GM21390 (cell line): ENCODE results near the gene TNPO3.
"Not testable (repeated sequence)": the region's sequence is repeated elsewhere in the genome, so short reads cannot be mapped to it uniquely, and the experiment has no call there.

Source experiments
- ATAC-seq: cut with Tn5 transposase; IDR thresholded peaks from one replicate; pipeline ENCODE4 v1.9.1; 2021; ENCODE audit not compliant: unreplicated experiment

Gene TNPO3

DNA sequence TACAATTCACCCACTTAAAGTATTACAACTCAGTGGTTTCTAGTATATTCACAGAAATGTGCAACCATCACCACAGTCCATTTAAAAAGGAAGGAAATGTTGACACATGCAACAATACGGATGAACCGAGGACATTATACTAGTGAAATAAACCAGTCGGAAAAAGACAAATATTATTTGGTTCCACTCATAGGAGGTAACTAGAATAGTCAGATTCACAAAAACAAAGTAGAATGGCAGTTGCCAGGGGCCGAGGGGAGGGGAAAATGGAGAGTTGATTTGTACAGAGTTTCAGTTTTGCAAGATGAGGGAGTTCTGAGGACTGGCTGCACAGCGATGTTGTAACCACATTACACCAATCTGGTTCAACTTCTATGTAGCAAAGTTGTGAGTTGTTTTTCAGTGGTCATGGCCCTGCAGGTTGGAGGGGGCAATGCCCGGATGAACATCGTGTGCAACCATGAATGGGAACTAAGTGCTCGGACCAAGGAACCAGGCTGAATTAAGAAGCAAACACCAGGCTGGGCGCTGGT, 17.6 kb upstream of the TNPO3 start:
- ATAC-seq = no peak

DNA sequence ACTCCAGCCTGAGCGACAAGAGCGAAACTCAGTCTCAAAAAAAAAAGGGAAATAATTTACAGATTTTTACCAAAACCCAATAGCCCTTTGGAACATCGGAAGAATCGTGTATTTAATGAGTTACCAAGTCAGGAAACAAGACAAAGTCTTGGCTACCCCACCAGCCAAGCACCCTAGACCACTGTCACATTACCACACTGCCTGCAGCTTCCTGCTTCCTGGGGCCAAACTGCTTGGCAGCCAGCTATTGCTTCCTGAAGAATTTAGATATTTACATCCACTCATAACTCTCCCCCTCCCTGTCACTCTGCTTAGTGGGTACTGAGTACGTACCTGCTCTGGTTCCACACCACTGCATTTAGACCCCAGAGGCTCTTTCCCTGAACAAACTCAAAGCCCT, 14.1 kb upstream of the TNPO3 start:
- no peak for ATAC-seq

DNA sequence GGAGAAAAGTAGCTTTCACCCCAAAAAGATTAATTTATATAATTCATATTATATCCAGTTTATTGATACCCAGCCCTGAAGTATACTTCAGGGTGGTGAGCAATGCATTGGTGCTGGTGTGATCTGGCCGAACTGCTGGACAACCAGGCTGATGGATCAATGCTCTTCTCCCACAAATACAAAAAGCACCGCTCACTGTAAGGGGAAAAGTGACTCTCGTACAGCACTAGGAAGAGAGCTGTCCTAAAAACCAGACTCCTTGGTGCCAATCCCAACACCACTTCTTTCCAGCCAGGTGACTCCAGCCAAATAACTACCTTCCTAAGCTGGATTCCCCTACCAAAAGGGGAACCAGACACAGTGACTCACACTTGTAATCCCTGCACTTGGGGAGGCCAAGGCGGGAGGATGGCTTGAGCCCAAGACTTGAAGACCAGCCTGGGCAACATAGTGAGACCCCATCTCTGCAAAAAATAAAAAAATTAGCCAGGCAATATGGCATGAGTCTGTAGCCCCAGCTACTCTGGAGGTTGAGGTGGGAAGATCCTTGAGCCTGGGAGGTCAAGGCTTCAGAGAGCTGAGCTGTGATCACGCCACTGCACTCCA, 13.1 kb upstream of the TNPO3 start:
- ATAC-seq = no peak

DNA sequence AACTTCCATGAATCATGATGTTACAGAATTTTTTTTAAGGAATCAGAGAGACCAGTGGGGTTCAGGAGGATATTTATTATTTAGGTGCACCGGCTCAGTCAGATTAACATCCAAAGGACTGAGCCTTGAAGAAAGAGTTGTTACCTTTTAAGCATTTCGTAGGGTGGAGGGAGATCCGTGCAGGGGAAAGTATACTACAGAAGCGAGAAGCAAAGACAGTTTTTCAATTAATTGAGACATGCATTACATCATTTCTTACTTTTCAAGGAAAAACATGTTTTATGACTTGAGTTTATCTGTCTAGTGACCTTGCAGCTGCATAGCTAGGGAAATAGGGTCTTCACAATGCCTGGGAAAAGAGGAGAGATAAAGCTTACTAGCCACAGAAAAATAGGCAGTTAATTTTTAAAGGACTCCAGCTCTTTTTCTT, 12.2 kb upstream of the TNPO3 start:
- not testable (repeated sequence) for ATAC-seq

DNA sequence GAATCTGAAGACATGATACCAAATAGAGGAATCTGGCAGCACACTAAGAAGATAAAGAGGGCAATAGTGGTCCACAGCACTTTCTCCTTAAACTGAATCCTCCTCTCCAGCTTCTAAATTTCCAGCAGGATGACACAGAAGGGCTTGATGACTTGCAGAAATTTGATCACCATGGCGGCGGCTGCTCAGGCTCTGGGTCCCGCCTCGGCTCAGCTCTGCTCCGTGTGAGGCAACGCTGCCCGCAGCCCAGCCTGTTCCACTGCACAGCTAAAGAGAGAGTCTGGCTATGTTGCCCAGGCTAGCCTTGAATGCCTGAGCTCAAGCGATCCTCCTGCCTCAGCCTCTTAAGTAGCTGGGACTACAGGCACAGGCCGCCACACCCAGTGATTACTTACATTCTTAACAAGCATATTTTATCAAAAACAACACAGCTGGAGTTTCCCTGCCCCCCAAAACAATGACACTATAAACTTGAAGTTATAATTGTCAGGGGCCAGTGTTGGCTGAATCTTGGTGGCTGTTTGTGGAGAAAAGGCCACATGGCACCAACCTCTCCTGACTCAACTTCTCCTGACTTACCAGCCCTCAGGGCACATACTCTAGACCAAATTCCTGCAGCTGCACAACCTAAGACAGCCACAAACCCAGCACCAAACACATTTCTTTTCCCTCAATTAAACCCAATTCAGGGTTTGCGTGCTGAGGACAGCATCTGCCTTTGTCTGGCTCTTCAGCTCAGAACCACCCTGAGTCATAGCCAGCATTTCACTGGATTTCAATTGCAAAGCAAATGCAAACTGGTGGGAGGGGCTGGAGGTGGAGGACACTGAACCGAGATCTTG, 11.6 kb upstream of the TNPO3 start:
- ATAC-seq = no peak

DNA sequence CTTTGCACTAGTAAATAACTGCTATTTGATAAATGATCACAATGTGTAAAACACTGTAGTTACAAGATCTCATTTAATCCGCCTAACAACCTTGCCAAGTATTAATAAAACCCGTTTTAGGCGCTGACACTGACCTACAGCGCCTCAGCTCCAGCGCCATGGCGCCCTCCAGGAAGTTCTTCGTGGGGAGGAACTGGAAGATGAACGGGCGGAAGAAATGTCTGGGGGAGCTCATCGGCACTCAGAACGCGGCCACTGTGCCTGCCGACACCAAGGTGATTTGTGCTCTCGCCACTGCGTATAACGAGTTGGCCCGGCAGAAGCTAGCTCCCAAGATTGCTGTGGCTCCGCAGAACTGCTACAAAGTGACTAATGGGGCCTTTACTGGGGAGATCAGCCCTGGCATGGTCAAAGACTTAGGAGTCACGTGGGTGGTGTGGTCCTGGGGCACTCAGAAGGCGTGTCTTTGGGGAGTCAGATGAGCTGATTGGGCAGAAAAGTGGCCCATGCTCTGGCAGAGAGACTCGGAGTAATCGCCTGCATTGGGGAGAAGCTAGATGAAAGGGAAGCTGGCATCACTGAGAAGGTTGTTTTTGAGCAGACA, 1.1 kb upstream of the TNPO3 start:
- ATAC-seq = no peak

DNA sequence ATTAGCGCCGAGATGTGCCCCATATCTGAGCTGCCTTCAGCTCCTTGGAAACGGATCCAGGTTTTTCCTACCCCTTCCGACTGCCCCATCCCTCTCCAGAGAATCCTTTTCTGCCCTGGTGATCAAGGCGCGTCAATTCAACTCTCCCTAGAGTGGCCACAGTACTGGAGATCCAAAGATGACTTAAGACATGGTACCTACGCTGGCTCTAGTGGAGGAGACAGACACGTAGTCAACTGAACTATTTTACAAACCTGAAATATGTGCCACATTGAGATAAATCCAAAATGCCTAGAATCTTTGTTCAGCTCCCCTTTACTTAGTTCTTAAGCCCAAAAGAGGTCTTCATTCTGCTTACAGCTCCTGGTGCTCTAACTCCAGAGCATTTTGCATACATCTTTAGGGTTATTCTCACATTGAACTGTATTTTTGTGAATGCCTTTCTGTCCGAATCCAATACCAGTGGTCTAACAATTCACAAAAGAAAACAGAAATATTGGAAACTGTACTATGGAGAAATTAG, 444 bp upstream of the TNPO3 start:
- peak; percentile 20 for ATAC-seq

DNA sequence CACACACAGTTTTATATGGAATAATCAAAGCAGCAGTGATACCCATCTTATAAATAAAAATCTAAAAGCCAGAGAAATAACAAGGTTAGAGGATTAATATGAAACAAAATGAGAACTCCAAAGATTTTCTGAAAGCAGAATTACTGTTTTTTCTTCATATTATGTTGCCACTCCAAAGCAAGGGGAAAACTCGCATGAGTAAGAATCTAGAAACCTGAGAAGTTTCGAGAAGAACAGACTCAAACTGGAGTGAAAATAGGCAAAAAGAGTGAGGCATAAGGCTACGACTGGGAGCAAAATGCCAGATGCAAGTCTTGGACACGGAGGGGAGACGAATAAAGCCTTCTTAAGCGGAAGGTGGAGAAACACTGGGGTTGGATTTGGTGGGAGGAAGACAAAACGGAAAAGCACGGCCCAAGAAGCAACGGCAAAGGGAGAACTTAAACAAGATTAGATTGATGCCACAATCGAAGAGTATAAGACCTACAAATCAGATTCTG, 923 bp downstream of the TNPO3 start:
- ATAC-seq = no peak

DNA sequence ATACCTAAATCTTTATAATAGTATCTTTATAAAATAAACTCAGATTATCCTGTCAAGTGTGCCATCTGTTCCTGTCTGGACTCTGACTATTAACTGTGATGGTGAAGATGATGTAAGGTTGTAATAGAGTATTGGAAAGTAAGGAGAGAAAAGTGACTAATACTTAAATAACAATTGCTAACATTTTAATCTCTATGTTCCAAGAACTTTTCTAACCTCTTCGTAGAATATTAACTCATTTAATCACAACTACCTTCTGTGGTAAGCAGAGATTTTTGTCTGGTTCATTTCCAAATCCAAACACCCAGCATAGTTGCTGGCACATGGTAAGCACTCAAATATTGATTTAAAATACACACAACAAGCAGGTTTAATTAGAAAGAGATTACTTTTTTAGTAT, 2.5 kb downstream of the TNPO3 start:
- ATAC-seq = no peak

DNA sequence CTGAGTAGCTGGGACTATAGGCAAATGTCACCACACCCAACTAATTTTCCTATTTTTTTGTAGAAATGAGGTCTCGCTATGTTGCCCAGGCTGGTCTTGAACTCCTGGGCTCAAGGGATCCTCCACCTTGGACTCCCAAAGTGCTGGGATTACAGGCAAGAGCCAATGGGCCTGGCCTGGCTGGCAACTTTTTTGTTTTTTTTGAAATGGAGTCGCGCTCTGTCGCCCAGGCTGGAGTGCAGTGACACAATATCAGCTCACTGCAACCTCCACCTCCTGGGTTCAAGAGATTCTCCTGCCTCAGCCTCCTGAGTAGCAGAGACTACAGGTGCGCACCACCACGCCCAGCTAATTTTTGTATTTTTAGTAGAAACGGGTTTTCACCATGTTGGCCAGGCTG, 3.5 kb downstream of the TNPO3 start:
- ATAC-seq = not testable (repeated sequence)

DNA sequence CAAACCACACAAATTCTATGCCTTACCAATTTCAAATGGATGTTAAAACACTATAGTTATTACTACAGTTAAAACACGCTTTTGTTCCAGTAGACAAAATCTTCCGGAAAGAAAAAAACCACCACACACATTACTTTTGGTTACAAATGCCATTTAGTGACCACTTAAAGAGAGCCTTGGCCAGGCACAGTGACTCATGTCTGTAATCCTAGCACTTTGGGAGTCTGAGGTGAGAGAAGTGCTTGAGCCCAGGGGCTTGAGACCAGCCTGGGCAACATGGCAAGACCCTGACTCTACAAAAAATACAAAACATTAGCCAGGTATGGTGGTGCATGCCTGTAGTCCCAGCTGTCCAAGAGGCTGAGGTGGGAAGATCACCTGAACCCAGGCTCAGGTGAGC, 7.2 kb downstream of the TNPO3 start:
- ATAC-seq = no peak

DNA sequence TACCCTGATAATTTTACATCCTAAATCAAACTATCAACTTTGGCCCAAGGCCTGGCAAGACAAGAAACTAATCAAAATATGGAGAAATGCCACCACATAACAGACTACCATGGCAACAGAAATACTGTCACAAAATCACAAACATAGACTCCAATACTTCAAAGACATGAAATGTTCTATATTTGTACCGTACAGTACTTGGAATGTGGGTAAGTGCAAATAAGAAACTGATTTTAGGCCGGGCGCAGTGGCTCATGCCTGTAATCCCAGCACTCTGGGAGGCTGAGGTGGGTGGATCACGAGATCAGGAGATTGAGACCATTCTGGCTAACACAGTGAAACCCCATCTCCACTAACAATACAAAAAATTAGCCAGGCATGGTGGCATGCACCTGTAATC, 9.2 kb downstream of the TNPO3 start:
- no peak for ATAC-seq

DNA sequence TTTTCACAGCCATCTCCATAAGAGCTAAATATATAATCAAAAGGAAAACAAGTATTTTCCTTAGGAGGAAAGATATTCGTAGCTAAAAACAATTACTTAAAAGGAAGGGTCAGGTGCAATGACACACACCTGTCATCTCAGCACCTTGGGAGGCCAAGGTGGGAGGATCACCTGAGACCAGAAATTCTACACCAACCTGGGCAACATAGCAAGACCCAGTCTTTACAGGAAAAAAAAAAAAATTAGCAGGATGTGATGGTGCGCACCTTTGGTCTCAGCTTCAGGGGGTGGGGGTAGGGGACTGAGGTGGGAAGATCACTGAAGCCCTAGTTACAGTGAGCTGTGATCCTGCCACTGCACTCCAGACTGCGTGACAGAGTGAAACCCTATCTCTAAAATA, 11.9 kb downstream of the TNPO3 start:
- ATAC-seq = no peak

DNA sequence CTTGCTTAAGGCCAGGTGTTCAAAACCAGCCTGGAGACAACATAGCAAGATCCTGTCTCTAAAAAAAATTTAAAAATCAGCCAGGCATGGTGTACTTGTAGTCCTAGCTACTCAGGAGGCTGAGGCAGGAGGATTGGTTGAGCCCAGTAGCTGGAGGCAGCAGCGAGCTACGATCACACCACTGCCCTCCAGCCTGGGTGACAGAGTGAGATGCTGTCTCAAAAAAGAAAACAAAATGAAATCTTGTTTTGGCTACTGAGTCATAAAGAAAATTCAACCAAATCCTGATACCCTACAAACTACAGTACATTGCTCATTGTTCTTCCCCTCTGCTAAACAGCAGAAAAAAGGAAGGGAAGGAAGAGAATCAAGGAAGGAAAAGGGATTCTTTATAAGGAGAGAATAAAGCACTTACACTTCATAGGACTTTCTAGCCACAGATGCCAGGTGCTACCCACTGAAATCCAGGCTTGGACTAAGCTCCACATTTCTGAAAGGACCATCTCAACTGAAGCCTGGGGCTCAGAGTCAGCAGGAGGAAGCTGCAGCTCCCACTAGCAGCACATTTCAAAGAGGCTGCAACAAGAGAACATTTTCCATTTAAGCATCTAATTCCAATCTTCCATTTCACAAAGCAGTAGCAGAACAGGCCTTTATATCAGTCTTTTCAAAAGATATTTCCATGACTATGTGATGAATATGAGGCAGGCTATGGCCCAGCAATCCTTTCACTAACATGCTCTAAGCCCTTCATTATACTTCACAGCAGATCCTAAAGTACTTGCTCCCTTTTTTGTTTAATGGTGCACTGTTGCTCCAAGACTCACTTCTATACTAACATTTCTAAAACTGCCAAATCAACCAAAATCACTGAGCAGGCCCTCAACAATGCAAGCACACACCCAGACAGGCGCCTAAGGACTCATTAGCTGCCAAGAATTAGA, 13.5 kb downstream of the TNPO3 start:
- no peak for ATAC-seq

DNA sequence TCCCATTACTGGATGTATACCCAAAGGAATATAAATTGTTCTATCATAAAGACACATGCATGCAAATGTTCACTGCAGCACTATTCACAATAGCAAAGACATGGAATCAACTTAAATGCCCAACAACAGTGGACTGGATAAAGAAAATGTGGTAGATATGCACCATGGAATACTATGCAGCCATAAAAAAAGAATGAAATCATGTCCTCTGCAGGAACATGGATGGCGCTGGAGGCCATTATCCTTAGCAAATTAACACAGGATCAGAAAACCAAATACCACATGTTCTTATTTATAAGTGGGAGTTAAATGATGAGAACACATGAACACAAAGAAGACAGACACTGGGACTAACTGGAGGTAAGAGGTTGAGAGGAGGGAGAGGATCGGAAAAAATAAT, 16.4 kb downstream of the TNPO3 start:
- ATAC-seq = not testable (repeated sequence)

DNA sequence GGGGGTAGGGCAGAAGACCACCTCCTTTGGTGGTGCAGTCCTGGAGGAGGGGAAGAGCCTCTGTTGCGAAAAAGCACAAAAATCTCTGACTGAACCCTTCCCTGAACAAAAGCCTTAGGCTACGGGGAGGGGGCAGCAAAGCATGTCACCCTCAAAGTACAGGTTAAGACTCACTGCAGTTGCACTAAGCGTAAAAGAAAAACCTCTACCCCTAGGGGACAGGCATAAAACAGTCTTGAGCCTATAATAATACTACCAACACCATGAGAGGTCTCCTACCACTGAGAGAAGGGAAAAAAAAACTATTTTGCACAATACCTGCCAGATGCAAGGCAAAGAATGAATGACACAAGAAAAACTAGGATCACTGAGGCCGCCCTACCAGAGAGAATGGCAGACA, 17.3 kb downstream of the TNPO3 start:
- no peak for ATAC-seq

DNA sequence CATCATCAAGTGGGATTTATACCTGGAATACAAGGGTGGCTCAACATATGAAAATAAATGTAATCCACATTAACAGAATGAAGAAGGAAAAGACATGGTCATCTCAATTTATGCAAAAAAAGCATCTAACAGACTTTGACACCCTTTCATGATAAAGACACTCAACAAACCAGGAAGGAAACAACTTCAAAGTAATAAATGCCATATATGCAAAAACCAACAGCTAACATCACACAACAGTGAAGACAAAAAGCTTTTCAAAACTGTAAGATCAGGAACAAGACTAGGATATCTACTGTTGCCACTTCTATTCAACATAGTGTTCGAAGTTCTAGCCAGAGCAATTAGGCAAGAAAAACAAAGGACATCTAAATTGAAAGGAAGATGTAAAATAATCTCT, 22.9 kb downstream of the TNPO3 start:
- ATAC-seq = no peak

DNA sequence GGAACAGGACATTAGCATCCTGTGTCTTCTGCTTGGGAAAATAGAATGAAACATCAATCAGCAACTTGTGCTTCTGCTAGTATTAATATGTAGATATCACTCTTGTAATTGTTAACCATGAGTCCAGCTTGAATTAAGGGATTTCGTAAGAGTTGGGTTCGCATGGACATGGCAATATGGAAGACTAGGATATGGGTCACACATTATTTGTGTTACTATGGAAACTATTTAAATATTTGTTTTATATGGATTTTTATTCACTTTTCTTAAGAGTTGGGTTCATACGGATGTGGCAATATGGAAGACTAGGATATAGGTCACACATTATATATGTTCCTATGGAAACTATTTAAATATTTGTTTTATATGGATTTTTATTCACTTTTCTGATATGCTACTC, 24.5 kb downstream of the TNPO3 start:
- no peak for ATAC-seq

DNA sequence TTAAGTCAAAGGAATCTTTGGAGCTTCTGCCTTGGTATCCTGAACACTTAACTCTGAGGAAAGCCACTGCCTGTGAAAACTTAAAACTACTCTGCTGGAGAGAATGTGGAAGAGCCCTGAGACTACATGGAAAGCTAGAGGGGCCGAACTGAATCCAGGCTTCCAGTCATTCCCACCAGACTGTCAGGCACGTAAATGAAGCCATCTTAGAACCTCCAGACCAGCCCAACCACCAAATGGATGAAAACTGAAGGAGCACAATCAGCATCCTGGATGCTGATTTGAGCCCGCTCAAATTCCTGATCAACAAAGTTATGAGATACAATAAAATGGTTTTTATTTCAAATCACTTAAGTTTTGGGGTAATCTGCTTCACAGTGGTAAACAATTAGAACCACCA, 30.8 kb downstream of the TNPO3 start:
- no peak for ATAC-seq

DNA sequence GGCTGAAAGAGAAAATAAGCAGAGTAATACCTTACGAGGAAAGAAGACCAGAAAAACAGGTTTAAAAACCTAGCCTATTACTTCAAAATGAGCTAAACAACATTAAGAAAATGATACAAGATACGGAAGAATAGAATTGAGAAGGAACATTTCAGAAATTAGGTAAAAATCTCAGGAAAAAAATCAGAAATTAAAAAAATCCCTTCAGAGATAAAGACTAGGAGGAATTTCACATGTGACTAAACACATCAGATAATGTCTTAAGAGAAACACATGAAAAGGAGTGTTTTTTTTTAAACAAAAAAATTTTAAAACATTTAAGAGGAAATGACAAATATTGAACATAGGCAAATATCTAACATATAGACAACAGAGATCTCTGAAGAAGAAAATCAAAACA, 33.3 kb downstream of the TNPO3 start:
- ATAC-seq = no peak
